H1 (cell line): ENCODE results near the gene ORAI1. TPM values are rescaled to one million over a fixed set of nuclear protein-coding genes. Genes with fewer than 3 reads are reported as not detected.
A peak's percentile ranks its signal among the peaks of the same experiment; 100 is the strongest.

Source experiments
- CTCF ChIA-PET: fragments of 300-600 bp; sonication (Branson Sonifier 250); formaldehyde crosslinking; loops from one replicate; lab custom pipeline; 2021; ENCODE audit not compliant: partially characterized antibody; lab: Charles Lee
- POLR2A ChIA-PET: fragments of 300-600 bp; sonication (Branson Sonifier 250); formaldehyde crosslinking; loops from one replicate; lab custom pipeline; 2021; ENCODE audit warnings: inconsistent platforms; ENCODE audit not compliant: partially characterized antibody; lab: Charles Lee
- DNase-seq, 2 experiments: peaks; one replicate each; pipeline versions ENCODE4 v3.0.0 to v3.0.0-alpha.2; 2010 to 2022; ENCODE audit warnings: low spot score in 2 of 2, low read depth in 1 of 2, mixed read lengths in 1 of 2
- FAIRE-seq: peaks from 2 replicates; lab custom pipeline; 2011; peaks lifted over from hg19 to GRCh38; lab: Jason Lieb, UNC
- H2AFZ ChIP-seq: 2 replicates; pipeline ENCODE4 v1.8.1; 2012; ENCODE audit warnings: low read length, inconsistent platforms
- H2AK5ac ChIP-seq: 2 replicates; pipeline ENCODE4 v1.6.1; 2013; ENCODE audit warnings: low read depth, low read length
- H2BK120ac ChIP-seq: replicated peaks from 2 replicates; pipeline ENCODE3; 2013; ENCODE audit warnings: low read depth, low read length, inconsistent platforms
- H2BK12ac ChIP-seq: 2 replicates; pipeline ENCODE4 v1.6.1; 2013; ENCODE audit warnings: low read depth, low read length
- H2BK15ac ChIP-seq: 2 replicates; pipeline ENCODE4 v1.6.1; 2013; ENCODE audit warnings: low read length
- H2BK20ac ChIP-seq: 2 replicates; pipeline ENCODE4 v1.6.1; 2013; ENCODE audit warnings: low read length
- H2BK5ac ChIP-seq: 2 replicates; pipeline ENCODE4 v1.6.1; 2013; ENCODE audit warnings: low read depth, low read length
- H3K14ac ChIP-seq: 2 replicates; pipeline ENCODE4 v1.6.1; 2013; ENCODE audit warnings: inconsistent platforms; ENCODE audit not compliant: insufficient read length
- H3K18ac ChIP-seq: 2 replicates; pipeline ENCODE4 v1.6.1; 2013; ENCODE audit warnings: low read length; ENCODE audit errors: extremely low read depth
- H3K23ac ChIP-seq: 2 replicates; pipeline ENCODE4 v1.6.1; 2013; ENCODE audit warnings: inconsistent platforms; ENCODE audit not compliant: insufficient read length
- H3K23me2 ChIP-seq: 2 replicates; pipeline ENCODE4 v1.6.1; 2013; ENCODE audit warnings: low read depth, low read length
- H3K27ac ChIP-seq: 2 replicates; pipeline ENCODE4 v1.6.1; 2011; ENCODE audit warnings: low read depth, low read length, inconsistent platforms
- H3K27me3 ChIP-seq, 4 experiments: replicated peaks in 1 of 4; 1 replicate in 1 of 4; 2 replicates in 3 of 4; pipeline versions ENCODE4 v1.6.1 to v1.8.1; 2011 to 2013; ENCODE audit warnings: low read length in 3 of 4, mild to moderate bottlenecking in 3 of 4, inconsistent platforms in 2 of 4, mixed read lengths in 2 of 4, moderate library complexity in 1 of 4; ENCODE audit not compliant: control insufficient read depth in 3 of 4, insufficient read depth in 3 of 4; ENCODE audit errors: extremely low read depth in 1 of 4
- H3K36me3 ChIP-seq, 4 experiments: 2 replicates each; pipeline versions ENCODE4 v1.6.1 to v1.8.1; 2011 to 2013; ENCODE audit warnings: mild to moderate bottlenecking in 4 of 4, low read length in 3 of 4, moderate library complexity in 2 of 4, control low read depth in 1 of 4, inconsistent platforms in 1 of 4; ENCODE audit not compliant: insufficient read depth in 4 of 4, control insufficient read depth in 2 of 4
- H3K4ac ChIP-seq: replicated peaks from 2 replicates; pipeline ENCODE3; 2013; ENCODE audit warnings: low read length, low read depth, mixed read lengths, inconsistent platforms; ENCODE audit not compliant: insufficient read length
- H3K4me1 ChIP-seq, 4 experiments: replicated peaks in 1 of 4; 1 replicate in 1 of 4; 2 replicates in 3 of 4; pipeline versions ENCODE4 v1.6.1 to v1.8.1; 2011 to 2013; ENCODE audit warnings: low read length in 3 of 4, inconsistent platforms in 2 of 4, mixed read lengths in 1 of 4; ENCODE audit not compliant: insufficient read depth in 4 of 4, control insufficient read depth in 3 of 4
- H3K4me2 ChIP-seq, 2 experiments: 2 replicates each; pipeline versions ENCODE4 v1.6.1 to v1.8.1; 2011 to 2013; ENCODE audit warnings: low read depth in 2 of 2, low read length in 2 of 2, control low read depth in 1 of 2, inconsistent platforms in 1 of 2, mild to moderate bottlenecking in 1 of 2; ENCODE audit not compliant: insufficient read depth in 1 of 2
- H3K4me3 ChIP-seq, 4 experiments: fragments of 200-600, 300-600 bp in 1 of 4; sonication (generic), shearing (Covaris generic), sonication (Bioruptor Twin) in 1 of 4; 2 replicates each; pipeline versions ENCODE4 v1.5.1 to v1.8.1; 2011 to 2016; ENCODE audit warnings: low read length in 4 of 4, low read depth in 3 of 4, control low read depth in 2 of 4, inconsistent platforms in 2 of 4, mild to moderate bottlenecking in 2 of 4, mixed read lengths in 1 of 4, moderate library complexity in 1 of 4; ENCODE audit not compliant: insufficient read depth in 2 of 4; ENCODE audit errors: extremely low read depth in 1 of 4
- H3K56ac ChIP-seq: replicated peaks from 2 replicates; pipeline ENCODE3; 2013; ENCODE audit warnings: low read depth, mild to moderate bottlenecking, mixed read lengths, low read length, inconsistent platforms; ENCODE audit not compliant: insufficient read length
- H3K79me1 ChIP-seq: 2 replicates; pipeline ENCODE4 v1.6.1; 2013; ENCODE audit warnings: low read depth, low read length, control low read depth
- H3K79me2 ChIP-seq, 2 experiments: 2 replicates each; pipeline versions ENCODE4 v1.6.1 to v1.8.1; 2012 to 2013; ENCODE audit warnings: low read length in 2 of 2, mild to moderate bottlenecking in 2 of 2, inconsistent platforms in 1 of 2; ENCODE audit not compliant: insufficient read depth in 2 of 2, control insufficient read depth in 1 of 2
- H3K9ac ChIP-seq, 4 experiments: replicated peaks in 1 of 4; 1 replicate in 1 of 4; 2 replicates in 3 of 4; pipeline versions ENCODE4 v1.6.1 to v1.8.1; 2011 to 2013; ENCODE audit warnings: low read depth in 3 of 4, low read length in 3 of 4, control low read depth in 2 of 4, mild to moderate bottlenecking in 2 of 4, moderate library complexity in 2 of 4, inconsistent platforms in 1 of 4; ENCODE audit errors: extremely low read depth in 1 of 4
- H3K9me3 ChIP-seq, 2 experiments: 2 replicates each; pipeline versions ENCODE4 v1.6.1 to v1.8.1; 2012 to 2013; ENCODE audit warnings: mild to moderate bottlenecking in 2 of 2, moderate library complexity in 2 of 2, control low read depth in 1 of 2, inconsistent platforms in 1 of 2, low read depth in 1 of 2, low read length in 1 of 2, mixed read lengths in 1 of 2; ENCODE audit not compliant: insufficient read depth in 2 of 2
- H4K20me1 ChIP-seq, 2 experiments: replicated peaks in 1 of 2; 2 replicates each; pipeline versions ENCODE3 to v1.8.1; 2011 to 2013; ENCODE audit warnings: inconsistent platforms in 2 of 2, low read length in 2 of 2, mild to moderate bottlenecking in 1 of 2; ENCODE audit not compliant: insufficient read depth in 2 of 2, control insufficient read depth in 1 of 2
- H4K5ac ChIP-seq: 2 replicates; pipeline ENCODE4 v1.6.1; 2013; ENCODE audit warnings: low read length, low read depth, mixed read lengths, inconsistent platforms; ENCODE audit not compliant: insufficient read length
- H4K8ac ChIP-seq: 2 replicates; pipeline ENCODE4 v1.8.0; 2013; ENCODE audit warnings: mild to moderate bottlenecking, moderate library complexity, low read length, inconsistent platforms; ENCODE audit not compliant: insufficient read depth; ENCODE audit errors: extremely low read depth
- H4K91ac ChIP-seq: replicated peaks from 2 replicates; pipeline ENCODE3; 2013; ENCODE audit warnings: low read length, mixed read lengths, inconsistent platforms; ENCODE audit not compliant: insufficient read length
- CHD1 ChIP-seq: IDR thresholded peaks from 2 replicates; pipeline ENCODE4 v1.6.1; 2012; ENCODE audit warnings: low read depth, low read length, improper control_type of control experiment
- EZH2 ChIP-seq: fragments of 200-600 bp; sonication (generic); IDR thresholded peaks from 2 replicates; pipeline ENCODE4 v1.7.1; 2012; ENCODE audit warnings: low read depth, mild to moderate bottlenecking, moderate library complexity, low read length, inconsistent platforms; ENCODE audit not compliant: severe bottlenecking
- RAD21 ChIP-seq, 2 experiments: IDR thresholded peaks in 1 of 2; conservative IDR thresholded peaks in 1 of 2; 2 replicates each; pipeline ENCODE4 v1.6.1; 2011; ENCODE audit warnings: low read depth in 2 of 2, low read length in 2 of 2, improper control_type of control experiment in 1 of 2, inconsistent platforms in 1 of 2, mild to moderate bottlenecking in 1 of 2, moderate library complexity in 1 of 2
- RBBP5 ChIP-seq: IDR thresholded peaks from 2 replicates; pipeline ENCODE4 v1.7.1; 2012; ENCODE audit warnings: low read depth, mild to moderate bottlenecking, inconsistent platforms, low read length, moderate library complexity, borderline replicate concordance
- TAF1 ChIP-seq: IDR thresholded peaks from 2 replicates; pipeline ENCODE4 v1.6.1; 2011; ENCODE audit warnings: mild to moderate bottlenecking, low read depth, low read length
- YY1 ChIP-seq: IDR thresholded peaks from 2 replicates; pipeline ENCODE4 v1.6.1; 2011; ENCODE audit warnings: low read depth, mild to moderate bottlenecking, low read length
- ZNF274 ChIP-seq: IDR thresholded peaks from 2 replicates; pipeline ENCODE4 v1.7.0; 2012; ENCODE audit warnings: low read length, borderline replicate concordance; ENCODE audit errors: extremely low read depth
- WGBS, 2 experiments: shearing (Covaris generic) in 1 of 2; methylation state at CpG; one replicate each; pipeline versions ENCODE4 v1.1.6 to v1.1.7; 2013 to 2015; ENCODE audit warnings: low lambda C conversion rate in 2 of 2, mixed read lengths in 2 of 2, inconsistent platforms in 1 of 2, low coverage in 1 of 2, missing lambda C conversion rate in 1 of 2; ENCODE audit not compliant: insufficient replicate concordance in 2 of 2, insufficient coverage in 1 of 2, insufficient read length in 1 of 2; ENCODE audit errors: extremely low coverage in 1 of 2, missing lambda C conversion rate in 1 of 2; 5-methylcytosine and 5-hydroxymethylcytosine counted together
- polyA plus RNA-seq, 7 experiments: library from polyadenylated mRNA; depleted of rRNA in 3 of 7; stranded (reverse) in 5 of 7; unstranded in 2 of 7; fragments of >200 nt in 5 of 7; fragments of 200-250 nt in 2 of 7; gene quantifications; 1 replicate in 5 of 7; 2 replicates in 1 of 7; 4 replicates in 1 of 7; pipeline versions ENCODE4 v1.2.1 to v1.2.3, GENCODE V29; 2011 to 2013; ENCODE audit warnings: missing spikeins in 2 of 7, mixed read lengths in 2 of 7
- total RNA-seq: library from RNA; stranded (reverse); fragmentation: NEBNext Ultra II Directional; extraction: Animal tissue kit (Norgen Biotek cat#: 25700); gene quantifications from 2 replicates; pipeline ENCODE4 v1.2.1, GENCODE V29; 2021
- TF ChIP-seq, protein P1 (sequence below): IDR thresholded peaks from 2 replicates; pipeline ENCODE4 v1.6.1; 2012; ENCODE audit warnings: inconsistent platforms
- TF ChIP-seq, protein P2 (sequence below): IDR thresholded peaks from 2 replicates; pipeline ENCODE4 v1.6.1; 2011; ENCODE audit warnings: low read length, improper control_type of control experiment

Gene ORAI1
- total and polyA plus RNA-seq, 2 of the 8 experiments (the other 6 are each of a cell fraction or from before 2014, with no cell fraction given): 29.9 to 71.5 TPM

DNA sequence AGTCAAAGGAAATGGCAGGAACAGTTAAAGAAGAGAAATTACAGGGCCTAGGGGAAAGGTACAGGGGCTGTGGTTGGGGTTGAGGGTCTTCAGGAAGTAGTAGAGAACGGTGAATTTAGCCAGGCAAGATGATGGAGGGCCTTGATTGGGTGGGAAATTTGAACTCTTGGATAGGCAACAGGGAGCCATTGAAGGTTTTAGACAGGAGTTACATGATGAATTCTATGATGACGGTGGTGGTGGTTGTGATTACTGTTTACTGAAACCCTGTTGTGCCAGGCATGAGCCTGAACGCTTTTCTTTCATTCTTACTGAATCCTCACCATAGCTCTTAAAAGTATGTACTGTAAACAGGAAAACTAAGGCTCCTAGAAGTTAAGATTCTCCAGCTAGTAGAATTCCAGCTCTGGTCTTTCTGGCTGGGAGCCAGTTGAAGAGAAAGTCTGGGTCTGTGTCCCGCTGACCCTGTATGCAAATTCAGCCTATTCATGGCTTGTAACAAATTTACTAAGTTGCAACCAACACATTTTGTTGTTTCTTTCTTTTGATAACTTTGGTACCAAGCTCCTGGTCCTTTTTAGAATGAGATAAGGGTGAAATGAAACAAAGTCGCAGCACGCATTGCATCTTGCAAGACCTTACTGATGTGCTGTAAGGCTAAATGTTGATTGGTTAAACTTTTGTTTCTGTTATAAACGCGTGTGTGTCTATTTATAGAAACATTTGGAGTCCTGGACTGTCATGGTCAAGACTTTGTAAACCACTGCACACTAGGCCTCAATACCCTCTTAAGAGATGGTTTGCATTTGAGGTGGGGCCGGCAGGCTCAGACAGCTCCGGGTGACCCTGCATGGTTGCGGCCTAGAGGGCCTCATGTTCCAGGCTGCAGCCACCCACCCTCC, 6.0 kb downstream of the ORAI1 start:
- H3K4ac ChIP-seq: peak overlapping the region; percentile 4
- peaks cover 0 to 3% of the 10 kb centered on the region in 2 experiments; a peak in 1 of 4 replicates for H3K9me3 ChIP-seq
- H3K9ac ChIP-seq: no peak overlapping the region; a peak in 1 of 7 replicates
- peaks cover 26% of the 10 kb centered on the region for H3K79me1 ChIP-seq
- H3K14ac ChIP-seq: no peak overlapping the region
- no peak overlapping the region for H4K8ac ChIP-seq
- ChIA-PET POLR2A (interaction anchor here (1.0 to 7.0 kb wide), 6 partner anchors 10 to 54 kb away, joined by 3 to 70 read pairs (median 5); partner anchors contain the start of genes KDM2B and MORN3), CTCF (interaction anchor here (0.6 to 1.8 kb wide), 8 partner anchors 9 to 132 kb away, joined by 3 to 8 read pairs (median 4); partner anchors contain the start of gene MORN3)
- H2BK12ac ChIP-seq: no peak overlapping the region
- H3K27me3 ChIP-seq: no peaks in the 10 kb centered on the region
- H2BK20ac ChIP-seq: no peak overlapping the region
- H2BK5ac ChIP-seq: no peak overlapping the region
- WGBS, 2 experiments: 89% methylated on average over 11 of the region's 11 CpGs; no CpG with 5 or more reads in 1 of the 2 experiments
- H2AK5ac ChIP-seq: no peak overlapping the region
- H3K23me2 ChIP-seq: peaks cover 4% of the 10 kb centered on the region; the same call in 1 of the 2 replicates
- peaks cover 6 to 81% of the 10 kb centered on the region in 2 experiments for H3K79me2 ChIP-seq
- no peak overlapping the region for H3K23ac ChIP-seq
- H3K36me3 ChIP-seq: no peaks in the 10 kb centered on the region; a peak in 1 of 8 replicates
- DNase-seq: no peak
- no peak overlapping the region for H3K27ac ChIP-seq
- H4K5ac ChIP-seq: no peak overlapping the region
- no peak overlapping the region for H3K56ac ChIP-seq
- no peak overlapping the region for H3K4me3 ChIP-seq
- H2BK120ac ChIP-seq: no peak overlapping the region
- H4K20me1 ChIP-seq: peaks cover 13 to 19% of the 10 kb centered on the region in 2 experiments
- H3K4me2 ChIP-seq: no peak overlapping the region
- H2AFZ ChIP-seq: no peak overlapping the region
- no peak overlapping the region for H2BK15ac ChIP-seq
- H4K91ac ChIP-seq: no peak overlapping the region
- no peak overlapping the region; the same call in 1 of the 2 replicates for H3K18ac ChIP-seq
- peaks cover 10 to 23% (median 17%) of the 10 kb centered on the region in 4 experiments for H3K4me1 ChIP-seq
- no peak for FAIRE-seq
- TF ChIP-seq EZH2: no peak
- TF ChIP-seq, protein P1, sequence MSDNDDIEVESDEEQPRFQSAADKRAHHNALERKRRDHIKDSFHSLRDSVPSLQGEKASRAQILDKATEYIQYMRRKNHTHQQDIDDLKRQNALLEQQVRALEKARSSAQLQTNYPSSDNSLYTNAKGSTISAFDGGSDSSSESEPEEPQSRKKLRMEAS: no peak
- TF ChIP-seq RAD21 (IDR thresholded peaks at IDR 0.05 in 1 of 2, conservative IDR thresholded peaks at IDR 0.05 in 1 of 2; ENCODE audit: low read depth in 2 of 2, low read length in 2 of 2): no peak
- TF ChIP-seq YY1: no peak
- no peak for TF ChIP-seq TAF1
- no peak for TF ChIP-seq RBBP5
- TF ChIP-seq ZNF274: no peak
- TF ChIP-seq, protein P2, sequence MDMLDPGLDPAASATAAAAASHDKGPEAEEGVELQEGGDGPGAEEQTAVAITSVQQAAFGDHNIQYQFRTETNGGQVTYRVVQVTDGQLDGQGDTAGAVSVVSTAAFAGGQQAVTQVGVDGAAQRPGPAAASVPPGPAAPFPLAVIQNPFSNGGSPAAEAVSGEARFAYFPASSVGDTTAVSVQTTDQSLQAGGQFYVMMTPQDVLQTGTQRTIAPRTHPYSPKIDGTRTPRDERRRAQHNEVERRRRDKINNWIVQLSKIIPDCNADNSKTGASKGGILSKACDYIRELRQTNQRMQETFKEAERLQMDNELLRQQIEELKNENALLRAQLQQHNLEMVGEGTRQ: no peak
- TF ChIP-seq CHD1: no peak
